K562 (cell line): ENCODE results near the gene SPATA2.

ENCODE experiments used
- BDP1 ChIP-seq: IDR thresholded peaks from 3 replicates; pipeline ENCODE4 v1.6.1; 2011; ENCODE audit not compliant: insufficient read length, insufficient read depth
- LEF1 ChIP-seq: fragments of 450-650 bp; IDR thresholded peaks from 2 replicates; pipeline ENCODE4 v1.6.1; 2016; ENCODE audit warnings: mild to moderate bottlenecking
- POLR2A ChIP-seq: fragments of 450-650 bp; conservative IDR thresholded peaks from 2 replicates; pipeline ENCODE4 v1.6.1; 2016
- ZNF253 ChIP-seq: fragments of 250-450 bp; sonication (Bioruptor Pico); conservative IDR thresholded peaks from 2 replicates; pipeline ENCODE4 v1.6.1; 2021; ENCODE audit warnings: mild to moderate bottlenecking
- TF ChIP-seq, protein P1 (sequence below), 3 experiments: IDR thresholded peaks in 2 of 3; conservative IDR thresholded peaks in 1 of 3; 2 replicates each; pipeline ENCODE4 v1.5.1; 2011 to 2012; ENCODE audit warnings: low read length in 3 of 3, mild to moderate bottlenecking in 3 of 3, control low read depth in 2 of 3, improper control_type of control experiment in 1 of 3, inconsistent platforms in 1 of 3, low read depth in 1 of 3, mixed read lengths in 1 of 3, moderate library complexity in 1 of 3; ENCODE audit not compliant: insufficient read depth in 2 of 3

DNA sequence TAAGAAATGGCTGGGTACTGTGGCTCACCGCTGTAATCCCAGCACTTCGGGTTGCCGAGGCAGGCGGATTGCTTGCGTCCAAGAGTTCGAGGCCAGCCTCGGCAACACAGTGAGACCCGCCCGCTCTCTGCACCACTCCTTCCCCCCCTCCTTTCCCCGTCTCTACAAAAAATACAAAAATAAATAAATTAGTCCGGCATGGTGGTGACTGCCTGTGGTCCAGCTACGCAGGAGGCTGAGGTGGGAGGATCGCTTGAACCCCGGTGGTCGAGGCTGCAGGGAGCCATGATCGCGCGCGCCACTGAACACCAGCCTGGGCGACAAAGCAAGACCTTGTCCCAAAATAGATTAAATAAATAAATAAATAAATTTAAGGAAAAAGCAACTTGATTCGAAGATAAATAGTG, 20.4 kb upstream of the SPATA2 start:
- TF ChIP-seq POLR2A (no peak), BDP1 (no peak), LEF1 (no peak), ZNF253 (CRISPR knock-in tag) (no peak)
- TF ChIP-seq, protein P1, sequence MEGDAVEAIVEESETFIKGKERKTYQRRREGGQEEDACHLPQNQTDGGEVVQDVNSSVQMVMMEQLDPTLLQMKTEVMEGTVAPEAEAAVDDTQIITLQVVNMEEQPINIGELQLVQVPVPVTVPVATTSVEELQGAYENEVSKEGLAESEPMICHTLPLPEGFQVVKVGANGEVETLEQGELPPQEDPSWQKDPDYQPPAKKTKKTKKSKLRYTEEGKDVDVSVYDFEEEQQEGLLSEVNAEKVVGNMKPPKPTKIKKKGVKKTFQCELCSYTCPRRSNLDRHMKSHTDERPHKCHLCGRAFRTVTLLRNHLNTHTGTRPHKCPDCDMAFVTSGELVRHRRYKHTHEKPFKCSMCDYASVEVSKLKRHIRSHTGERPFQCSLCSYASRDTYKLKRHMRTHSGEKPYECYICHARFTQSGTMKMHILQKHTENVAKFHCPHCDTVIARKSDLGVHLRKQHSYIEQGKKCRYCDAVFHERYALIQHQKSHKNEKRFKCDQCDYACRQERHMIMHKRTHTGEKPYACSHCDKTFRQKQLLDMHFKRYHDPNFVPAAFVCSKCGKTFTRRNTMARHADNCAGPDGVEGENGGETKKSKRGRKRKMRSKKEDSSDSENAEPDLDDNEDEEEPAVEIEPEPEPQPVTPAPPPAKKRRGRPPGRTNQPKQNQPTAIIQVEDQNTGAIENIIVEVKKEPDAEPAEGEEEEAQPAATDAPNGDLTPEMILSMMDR (IDR thresholded peaks at IDR 0.05 in 2 of 3, conservative IDR thresholded peaks at IDR 0.05 in 1 of 3; ENCODE audit: insufficient read depth in 2 of 3, low read depth in 1 of 3, low read length in 3 of 3), result no peak
